Colonic mucosa (tissue), 4 donors: ENCODE results near the gene GUCY1B1. TPM values are rescaled to one million over a fixed set of nuclear protein-coding genes. Genes with fewer than 3 reads are reported as not detected.

Experiments
- DNase-seq: peaks from one replicate; pipeline ENCODE4 v3.0.0-alpha.2; 2020
- H3K27ac ChIP-seq: fragments of 200-600 bp; one replicate; pipeline ENCODE4 v1.8.0; 2021
- H3K27me3 ChIP-seq: fragments of 200-600 bp; one replicate; pipeline ENCODE4 v1.8.0; 2021
- H3K36me3 ChIP-seq: fragments of 200-600 bp; one replicate; pipeline ENCODE4 v1.8.0; 2021
- H3K4me1 ChIP-seq: fragments of 200-600 bp; one replicate; pipeline ENCODE4 v1.8.0; 2021; ENCODE audit warnings: mild to moderate bottlenecking
- H3K4me3 ChIP-seq: fragments of 200-600 bp; one replicate; pipeline ENCODE4 v1.8.0; 2021
- H3K9ac ChIP-seq, 2 donors: one replicate each; pipeline ENCODE4 v1.7.0; 2013; ENCODE audit warnings: control low read depth in 2 of 2, low read depth in 2 of 2, low read length in 2 of 2
- H3K9me3 ChIP-seq: fragments of 200-600 bp; one replicate; pipeline ENCODE4 v1.8.0; 2021
- intact Hi-C: fragments of 100-400 bp; cut with DNase I; formaldehyde crosslinking; loops from one replicate; pipeline ENCODE4 v1.14.1; 2022
- total RNA-seq, 2 donors: library from RNA; stranded (reverse); fragmentation: NEBNext Ultra II Directional in 1 of 2; extraction: Animal tissue kit (Norgen Biotek cat#: 25700) in 1 of 2; gene quantifications; one replicate each; pipeline ENCODE4 v1.2.1, GENCODE V29; 2021
- TF ChIP-seq, protein P1 (sequence below): fragments of 200-600 bp; IDR thresholded peaks from one replicate; pipeline ENCODE4 v1.8.0; 2022; ENCODE audit warnings: antibody characterized with exemption, mild to moderate bottlenecking
- donor health status: healthy.
- donor health status: DM: no; HTN: no; CAD: no.
- donor health status: DM: no; HTN: no; CAD: no.

Gene GUCY1B1
- total RNA-seq, 2 donors from 2014 or later = 1.2 to 5.8 TPM

DNA sequence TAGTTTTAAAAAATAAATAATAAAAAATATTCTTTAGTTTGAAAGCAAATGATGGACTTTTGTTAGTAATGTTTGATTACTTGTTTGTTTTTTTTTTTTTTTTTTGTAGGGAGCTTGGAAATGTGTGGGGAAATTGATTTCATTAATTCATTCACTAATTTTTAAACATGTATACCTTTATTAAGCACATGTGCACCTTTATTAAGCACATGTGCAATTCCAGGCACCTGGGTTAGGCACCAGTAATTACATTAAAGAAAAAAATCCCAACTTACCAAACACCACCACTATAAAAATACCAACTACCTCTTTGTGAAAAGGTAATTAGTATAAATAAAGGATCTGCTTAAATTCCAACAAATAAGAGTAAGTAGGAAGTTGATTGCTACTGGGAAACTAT lies 9.5 kb downstream of the GUCY1B1 start:
- Histone ChIP-seq H3K27ac (no peak overlapping the region), H3K9me3 (no peaks in the 10 kb centered on the region), H3K4me3 (no peak overlapping the region), H3K36me3 (no peaks in the 10 kb centered on the region), H3K27me3 (no peaks in the 10 kb centered on the region), H3K4me1 (no peaks in the 10 kb centered on the region), H3K9ac (no peak overlapping the region)
- TF ChIP-seq, protein P1, sequence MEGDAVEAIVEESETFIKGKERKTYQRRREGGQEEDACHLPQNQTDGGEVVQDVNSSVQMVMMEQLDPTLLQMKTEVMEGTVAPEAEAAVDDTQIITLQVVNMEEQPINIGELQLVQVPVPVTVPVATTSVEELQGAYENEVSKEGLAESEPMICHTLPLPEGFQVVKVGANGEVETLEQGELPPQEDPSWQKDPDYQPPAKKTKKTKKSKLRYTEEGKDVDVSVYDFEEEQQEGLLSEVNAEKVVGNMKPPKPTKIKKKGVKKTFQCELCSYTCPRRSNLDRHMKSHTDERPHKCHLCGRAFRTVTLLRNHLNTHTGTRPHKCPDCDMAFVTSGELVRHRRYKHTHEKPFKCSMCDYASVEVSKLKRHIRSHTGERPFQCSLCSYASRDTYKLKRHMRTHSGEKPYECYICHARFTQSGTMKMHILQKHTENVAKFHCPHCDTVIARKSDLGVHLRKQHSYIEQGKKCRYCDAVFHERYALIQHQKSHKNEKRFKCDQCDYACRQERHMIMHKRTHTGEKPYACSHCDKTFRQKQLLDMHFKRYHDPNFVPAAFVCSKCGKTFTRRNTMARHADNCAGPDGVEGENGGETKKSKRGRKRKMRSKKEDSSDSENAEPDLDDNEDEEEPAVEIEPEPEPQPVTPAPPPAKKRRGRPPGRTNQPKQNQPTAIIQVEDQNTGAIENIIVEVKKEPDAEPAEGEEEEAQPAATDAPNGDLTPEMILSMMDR = no peak
- DNase-seq = no peak
- intact Hi-C loops = no loop called here

DNA sequence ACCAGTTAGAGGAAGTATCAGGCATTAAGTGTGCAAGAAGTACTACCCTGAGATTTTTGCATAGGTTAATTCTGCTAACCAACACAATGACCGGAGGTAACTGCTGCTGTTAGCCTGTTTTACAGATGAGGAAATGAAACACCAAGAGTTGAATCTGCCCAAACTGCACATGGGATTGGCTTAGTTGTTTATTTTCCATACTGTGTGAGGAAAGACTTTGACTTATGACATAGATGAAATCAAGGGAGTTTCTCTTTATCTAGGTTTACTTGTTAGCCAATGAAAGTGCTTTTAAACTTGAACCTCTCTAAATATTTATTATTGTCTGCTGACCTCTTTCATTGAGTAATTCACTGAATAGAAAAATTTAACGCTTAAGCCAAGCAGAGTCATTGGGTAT lies 10.3 kb downstream of the GUCY1B1 start:
- intact Hi-C loops = no loop called here
- no peak for DNase-seq

DNA sequence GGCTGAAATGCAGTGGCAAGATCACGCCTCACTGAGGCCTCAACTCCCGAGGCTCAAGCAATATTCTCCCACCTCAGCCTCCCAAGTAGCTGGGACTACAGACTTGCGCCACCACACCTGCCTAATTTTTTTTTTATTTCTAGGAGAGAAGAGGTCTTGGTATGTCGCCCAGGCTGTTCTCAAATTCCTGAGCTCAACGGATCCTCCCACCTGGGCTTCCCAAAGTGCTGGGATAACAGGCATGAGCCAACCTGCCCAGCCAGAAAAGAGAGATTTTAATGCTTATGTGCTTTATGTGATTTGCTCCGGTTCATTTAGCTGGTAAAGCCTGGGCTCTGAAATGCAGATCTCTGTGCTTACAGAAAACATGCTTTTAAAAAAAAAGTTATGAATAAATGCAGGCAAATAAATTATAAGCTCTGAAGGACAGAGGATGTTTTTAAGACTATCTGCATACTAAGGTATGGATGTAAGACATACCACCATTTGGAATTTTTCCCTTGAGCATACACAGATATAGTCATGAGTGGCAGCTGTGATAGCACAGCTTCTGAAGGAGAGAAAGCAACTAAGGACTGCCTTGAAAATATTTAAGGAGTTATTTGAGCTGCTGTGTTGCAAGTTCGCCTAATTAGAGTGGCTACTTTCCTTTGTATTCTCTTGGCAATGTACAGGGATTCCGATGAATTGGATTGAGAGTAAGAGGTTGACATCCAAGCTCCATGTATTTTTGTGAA lies 13.8 kb downstream of the GUCY1B1 start:
- Histone ChIP-seq H3K27me3 (no peaks in the 10 kb centered on the region), H3K9ac (no peak overlapping the region), H3K27ac (no peak overlapping the region), H3K4me1 (no peaks in the 10 kb centered on the region), H3K36me3 (no peaks in the 10 kb centered on the region), H3K4me3 (no peak overlapping the region), H3K9me3 (no peaks in the 10 kb centered on the region)
- intact Hi-C loops = no loop called here
- no peak for DNase-seq
- TF ChIP-seq, protein P1 = no peak

More for the DNA sequence above, 10.3 kb downstream of the GUCY1B1 start:
- H3K36me3 ChIP-seq = no peaks in the 10 kb centered on the region
- no peaks in the 10 kb centered on the region for H3K4me1 ChIP-seq
- no peaks in the 10 kb centered on the region for H3K9me3 ChIP-seq
- H3K9ac ChIP-seq = no peak overlapping the region
- H3K4me3 ChIP-seq = no peak overlapping the region
- H3K27ac ChIP-seq = no peak overlapping the region
- TF ChIP-seq, protein P1 = no peak
- no peaks in the 10 kb centered on the region for H3K27me3 ChIP-seq

DNA sequence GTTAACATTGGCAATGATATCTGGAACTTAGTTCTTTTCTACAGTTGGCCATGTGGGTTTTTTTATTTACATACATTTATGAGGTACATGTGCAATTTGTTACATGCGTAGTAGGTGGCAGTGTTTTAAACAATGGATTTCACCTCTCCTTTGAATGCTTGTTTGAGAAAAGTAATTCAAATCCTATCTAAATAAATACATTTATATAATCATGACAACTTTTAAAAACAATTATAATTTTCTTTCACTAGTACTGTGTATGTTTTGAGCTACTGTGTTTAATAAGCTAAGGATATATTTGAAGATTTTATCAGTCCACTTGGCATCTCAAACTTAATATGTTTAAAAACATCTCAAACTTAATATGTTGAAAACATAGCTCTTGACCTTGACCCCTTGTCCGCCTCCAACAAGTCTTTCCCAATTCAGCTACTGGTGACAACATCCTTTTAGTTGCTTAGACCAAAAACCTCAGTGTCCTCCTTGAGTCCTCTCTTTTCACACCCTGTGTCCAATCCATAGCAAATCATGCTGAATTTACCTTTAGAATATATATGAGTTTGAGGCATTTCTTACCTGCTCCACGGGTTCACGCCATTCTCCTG lies 14.5 kb downstream of the GUCY1B1 start:
- DNase-seq = no peak
- Histone ChIP-seq H3K4me1 (no peaks in the 10 kb centered on the region), H3K9ac (no peak overlapping the region), H3K36me3 (no peaks in the 10 kb centered on the region), H3K4me3 (no peak overlapping the region), H3K27me3 (no peaks in the 10 kb centered on the region), H3K27ac (no peak overlapping the region), H3K9me3 (no peaks in the 10 kb centered on the region)
- TF ChIP-seq, protein P1 = no peak
- intact Hi-C loops = no loop called here

DNA sequence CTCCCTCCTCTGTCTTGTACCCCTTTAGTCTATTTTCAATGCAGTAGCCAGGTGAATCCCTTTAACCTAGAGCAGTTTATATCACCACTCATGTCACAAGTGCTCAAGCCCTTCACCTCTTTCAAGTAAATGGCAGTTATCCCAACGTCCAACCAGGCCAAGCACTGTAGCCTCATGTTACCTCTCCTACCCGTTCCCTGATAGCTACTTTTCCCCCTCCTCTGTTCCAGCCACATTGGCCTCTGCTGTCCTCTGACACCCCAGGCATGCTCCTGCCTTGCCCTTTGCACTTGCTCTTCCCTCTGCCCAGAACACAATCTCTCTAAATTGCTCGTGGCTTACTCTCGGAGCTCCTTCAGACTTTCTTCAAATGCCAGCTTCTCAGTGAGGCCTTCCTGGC lies 15.2 kb downstream of the GUCY1B1 start:
- Histone ChIP-seq H3K27me3 (no peaks in the 10 kb centered on the region), H3K4me3 (no peak overlapping the region), H3K9ac (no peak overlapping the region), H3K36me3 (no peaks in the 10 kb centered on the region), H3K4me1 (no peaks in the 10 kb centered on the region), H3K9me3 (no peaks in the 10 kb centered on the region), H3K27ac (no peak overlapping the region)
- TF ChIP-seq, protein P1 = no peak
- intact Hi-C loops = no loop called here
- DNase-seq = no peak
